ENCODE measurements around the gene ATRNL1.

DNA sequence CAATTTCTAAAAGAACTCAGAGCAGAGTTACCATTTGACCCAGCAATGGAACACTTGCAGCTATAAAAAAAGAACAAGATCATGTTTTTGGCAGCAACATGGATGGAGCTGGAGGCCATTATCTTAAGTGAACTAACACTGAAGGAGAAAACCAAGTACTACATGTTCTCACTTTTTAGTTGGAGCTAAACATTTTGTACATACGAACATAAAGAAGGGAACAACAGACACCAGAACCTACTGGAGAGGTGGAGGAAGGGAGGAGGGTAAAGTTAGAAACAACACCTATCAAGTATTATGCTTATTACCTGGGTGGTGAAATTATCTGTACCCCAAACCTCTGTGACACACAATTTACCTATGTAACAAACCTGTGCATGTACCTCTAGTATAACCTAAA lies 329.5 kb downstream of the ATRNL1 start:
- no peak for TF ChIP-seq POLR2A (IDR thresholded peaks at IDR 0.05)
- TF ChIP-seq, protein P1, sequence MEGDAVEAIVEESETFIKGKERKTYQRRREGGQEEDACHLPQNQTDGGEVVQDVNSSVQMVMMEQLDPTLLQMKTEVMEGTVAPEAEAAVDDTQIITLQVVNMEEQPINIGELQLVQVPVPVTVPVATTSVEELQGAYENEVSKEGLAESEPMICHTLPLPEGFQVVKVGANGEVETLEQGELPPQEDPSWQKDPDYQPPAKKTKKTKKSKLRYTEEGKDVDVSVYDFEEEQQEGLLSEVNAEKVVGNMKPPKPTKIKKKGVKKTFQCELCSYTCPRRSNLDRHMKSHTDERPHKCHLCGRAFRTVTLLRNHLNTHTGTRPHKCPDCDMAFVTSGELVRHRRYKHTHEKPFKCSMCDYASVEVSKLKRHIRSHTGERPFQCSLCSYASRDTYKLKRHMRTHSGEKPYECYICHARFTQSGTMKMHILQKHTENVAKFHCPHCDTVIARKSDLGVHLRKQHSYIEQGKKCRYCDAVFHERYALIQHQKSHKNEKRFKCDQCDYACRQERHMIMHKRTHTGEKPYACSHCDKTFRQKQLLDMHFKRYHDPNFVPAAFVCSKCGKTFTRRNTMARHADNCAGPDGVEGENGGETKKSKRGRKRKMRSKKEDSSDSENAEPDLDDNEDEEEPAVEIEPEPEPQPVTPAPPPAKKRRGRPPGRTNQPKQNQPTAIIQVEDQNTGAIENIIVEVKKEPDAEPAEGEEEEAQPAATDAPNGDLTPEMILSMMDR (IDR thresholded peaks at IDR 0.05): no peak
